Non-pigmented ciliary epithelial cell (primary cell): ENCODE results near the gene AMER2.

Experiments
- DNase-seq: peaks from one replicate; pipeline ENCODE4 v3.0.0-alpha.2; 2010; ENCODE audit warnings: low read depth

AMER2 gene

DNA sequence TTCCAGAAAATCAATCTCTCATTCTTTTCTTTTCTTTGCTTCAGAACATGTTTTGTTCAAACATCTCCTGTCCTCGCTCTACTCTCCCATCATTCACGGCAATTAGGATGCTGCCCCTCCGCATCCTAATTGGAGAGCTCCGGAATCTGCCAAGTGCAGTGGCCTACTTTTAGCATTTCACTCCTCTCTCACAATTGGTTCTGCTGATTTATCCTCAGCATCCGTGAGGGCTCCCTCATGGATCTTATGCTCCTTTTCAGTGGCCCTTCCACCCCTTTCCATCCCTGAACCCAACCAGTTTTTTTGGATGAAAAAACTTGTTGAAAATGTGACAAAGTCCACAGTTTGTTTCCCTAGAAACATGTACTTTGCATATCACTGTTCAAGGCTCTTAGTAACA lies 22.4 kb downstream of the AMER2 start:
- DNase-seq: no peak

DNA sequence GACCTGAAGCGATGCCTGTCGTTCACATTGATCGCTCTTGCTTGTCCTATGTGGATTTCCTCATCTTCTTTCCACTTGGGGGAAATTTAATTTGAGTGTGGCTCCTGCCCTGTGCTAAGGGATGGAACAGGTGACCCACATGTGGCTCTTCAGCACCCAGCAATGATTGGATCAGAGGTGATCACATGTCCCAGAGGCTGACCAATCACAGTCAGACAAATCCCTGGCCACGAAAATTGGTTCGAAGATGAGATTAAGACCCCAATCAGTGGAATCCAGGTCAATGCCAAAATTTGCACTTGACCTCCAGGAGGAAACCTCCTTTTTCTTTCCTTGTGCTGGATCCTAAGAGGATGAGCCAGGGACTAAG lies 23.7 kb downstream of the AMER2 start:
- no peak for DNase-seq

DNA sequence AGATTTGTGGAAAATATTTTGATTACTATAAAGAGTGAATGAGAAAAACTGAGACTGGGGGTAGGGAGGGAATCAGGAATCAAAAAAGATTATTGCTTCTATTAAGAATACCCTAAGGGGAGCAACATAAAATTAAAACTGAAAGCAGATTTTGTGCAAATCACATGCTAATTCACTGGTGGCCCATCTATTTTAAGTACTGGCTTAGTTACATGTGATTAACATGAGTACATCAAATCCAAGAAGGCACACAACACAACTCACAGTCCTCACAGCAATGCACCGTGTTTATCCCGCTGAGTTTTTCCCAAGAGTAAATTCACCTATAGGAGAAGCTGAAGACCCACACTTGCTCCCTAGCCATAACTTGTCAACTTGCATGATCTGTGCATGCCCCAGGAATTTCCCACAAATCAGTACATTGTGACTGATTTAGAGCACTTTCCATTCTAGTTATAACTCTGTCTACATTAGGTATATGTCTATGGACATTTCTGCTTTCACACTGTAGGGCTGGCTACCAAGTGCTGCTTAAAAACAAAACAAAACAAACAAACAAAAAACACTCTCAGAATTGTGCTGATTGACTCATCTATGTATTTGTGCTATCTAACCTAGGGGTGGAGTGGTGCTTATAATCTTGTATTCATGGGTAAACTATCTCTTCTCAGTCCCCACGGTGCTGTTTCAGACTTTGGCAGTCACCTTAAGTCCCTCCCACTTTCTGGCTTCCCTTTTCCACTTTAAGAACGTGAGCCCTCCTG lies 24.3 kb downstream of the AMER2 start:
- DNase-seq: no peak

DNA sequence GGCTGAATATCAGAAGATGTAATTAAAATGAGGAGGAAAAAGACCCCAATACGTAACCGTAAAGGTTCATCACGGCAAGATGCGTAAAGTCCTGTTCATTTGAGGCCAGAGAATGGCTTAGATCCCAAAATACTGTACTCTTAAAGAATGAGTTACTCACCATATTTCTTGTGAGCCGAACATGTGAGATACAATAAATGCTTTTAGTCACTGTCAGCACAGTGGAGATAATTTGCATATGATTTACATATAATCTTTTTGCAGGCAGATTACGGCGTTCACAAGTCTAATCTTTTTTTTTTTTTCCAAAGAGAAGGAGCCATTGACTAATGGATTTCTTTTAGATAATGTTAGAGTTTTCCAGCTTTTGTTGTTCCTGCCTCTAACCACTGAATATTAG lies 28.4 kb downstream of the AMER2 start:
- no peak for DNase-seq

DNA sequence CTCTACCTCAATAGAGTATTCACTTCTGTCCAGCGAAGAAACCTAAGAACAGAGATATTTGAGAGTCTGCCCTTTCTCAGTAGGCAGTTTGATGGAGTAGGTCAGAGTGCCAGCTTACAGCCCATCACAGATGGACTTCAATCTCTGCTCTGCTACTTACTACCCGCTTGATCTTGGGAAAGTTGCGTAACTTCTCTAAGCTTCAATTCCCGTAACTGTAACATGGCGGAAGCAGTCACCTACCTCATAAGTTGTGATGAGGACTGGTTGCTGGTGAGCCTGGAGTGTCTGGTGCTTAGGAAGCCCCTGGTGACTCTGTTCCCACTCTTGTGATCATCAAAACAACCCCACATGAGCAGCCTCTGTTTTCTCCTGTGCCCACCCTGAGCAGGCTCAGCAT lies 31.0 kb downstream of the AMER2 start:
- DNase-seq: no peak

DNA sequence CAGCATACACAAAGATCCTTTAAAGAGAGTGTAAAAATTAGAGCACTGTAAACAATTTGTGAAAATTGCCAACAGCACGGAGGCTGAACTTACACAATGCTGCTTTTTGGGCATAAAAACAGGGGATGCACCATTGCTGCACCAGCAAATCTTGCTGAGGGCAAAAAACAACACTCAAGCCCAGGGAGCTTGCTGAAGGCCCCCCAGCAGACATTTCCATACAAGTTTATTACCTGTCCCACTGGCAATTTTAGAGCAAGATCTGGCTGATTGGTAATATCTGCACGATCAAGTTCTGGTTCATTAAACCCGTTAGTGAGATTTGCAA lies 34.3 kb downstream of the AMER2 start:
- no peak for DNase-seq

DNA sequence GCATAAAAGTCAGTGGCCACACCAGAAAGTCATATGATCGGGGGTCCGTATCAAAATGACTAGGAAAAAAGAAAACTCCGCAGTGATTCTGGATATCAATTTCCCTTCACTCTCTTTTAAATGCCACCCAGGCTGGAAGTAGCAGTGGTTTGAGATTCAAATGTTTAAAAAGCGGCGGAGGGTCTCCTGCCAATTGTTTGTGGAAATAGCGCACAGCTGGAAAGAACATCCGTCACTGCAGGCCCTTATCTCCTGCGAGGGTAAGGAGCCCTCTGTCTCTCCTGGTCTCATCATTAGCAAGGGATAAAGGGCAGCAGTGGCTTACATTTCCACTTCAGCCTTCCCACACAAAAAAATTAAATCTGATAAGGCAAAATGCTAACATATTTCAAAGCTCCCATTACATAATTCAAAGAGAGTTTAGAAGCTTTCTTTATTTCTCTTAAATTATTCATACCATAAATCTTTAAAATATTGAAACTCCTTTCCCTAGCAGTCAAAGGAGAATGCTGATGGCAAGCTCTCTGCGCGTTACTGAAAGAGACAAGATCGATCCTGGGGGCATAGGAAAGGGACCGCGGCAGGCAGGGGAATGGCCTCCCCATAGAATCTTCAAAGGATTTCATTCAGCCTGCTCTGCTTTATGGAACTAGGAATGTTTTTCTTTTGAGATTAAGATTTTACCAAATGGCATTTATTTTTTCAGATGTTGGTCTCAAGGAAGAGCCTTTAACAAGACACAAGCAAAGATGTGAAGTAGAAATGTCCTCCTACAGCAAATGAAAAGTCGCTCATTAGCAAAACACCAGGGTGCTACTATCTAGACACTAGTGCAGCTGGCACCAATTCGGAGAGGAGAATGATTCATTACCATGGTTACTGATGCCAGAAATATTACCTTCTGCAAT lies 35.0 kb downstream of the AMER2 start:
- DNase-seq: no peak

DNA sequence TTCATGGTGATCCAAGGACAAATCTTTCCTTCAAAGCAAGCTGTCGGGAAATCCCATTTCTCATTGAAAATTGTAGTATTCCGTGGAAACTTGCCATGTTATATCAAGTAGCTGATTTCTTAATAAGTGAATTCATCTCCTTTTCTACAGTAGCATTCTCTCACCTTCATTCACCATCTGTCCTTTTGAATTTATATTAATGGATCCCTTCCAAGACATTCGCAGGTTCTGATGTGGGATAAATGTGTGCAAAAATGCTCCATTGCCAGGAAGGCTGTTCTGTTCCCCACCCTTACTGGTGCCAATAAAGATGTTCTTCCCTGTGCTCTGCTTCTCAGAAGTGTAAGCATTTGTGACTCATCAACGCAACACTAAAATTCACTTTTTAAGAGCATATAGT lies 36.2 kb downstream of the AMER2 start:
- no peak for DNase-seq

DNA sequence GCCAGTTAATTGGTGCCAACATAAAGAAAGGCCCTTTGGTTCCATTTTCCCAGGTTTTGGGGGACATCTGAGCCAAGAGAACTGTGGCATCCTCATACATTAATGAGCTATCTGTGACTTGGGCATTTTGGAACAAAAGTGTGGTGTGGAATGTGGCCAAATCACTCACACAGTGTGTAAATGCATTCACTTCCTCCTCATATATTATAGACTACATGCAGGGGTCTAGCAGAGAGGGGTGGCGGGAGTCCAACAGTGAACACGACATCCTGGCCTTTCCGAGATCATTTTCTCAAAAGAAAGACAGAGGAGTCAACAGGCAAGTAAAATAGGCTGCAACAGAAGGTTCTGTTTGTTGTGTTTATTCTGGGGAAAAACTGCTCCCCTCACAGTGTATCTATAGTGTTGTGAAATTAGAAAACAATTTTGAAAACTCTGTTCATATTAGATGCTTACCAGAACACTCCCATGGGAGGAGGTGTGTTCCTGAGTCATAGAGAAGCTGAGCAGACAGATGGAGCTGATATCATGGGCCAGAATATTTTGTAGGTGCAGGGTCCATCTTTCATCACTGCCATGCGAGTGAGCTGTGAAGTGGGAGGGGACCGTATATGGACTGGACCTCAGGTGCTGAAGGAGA lies 39.2 kb downstream of the AMER2 start:
- no peak for DNase-seq

DNA sequence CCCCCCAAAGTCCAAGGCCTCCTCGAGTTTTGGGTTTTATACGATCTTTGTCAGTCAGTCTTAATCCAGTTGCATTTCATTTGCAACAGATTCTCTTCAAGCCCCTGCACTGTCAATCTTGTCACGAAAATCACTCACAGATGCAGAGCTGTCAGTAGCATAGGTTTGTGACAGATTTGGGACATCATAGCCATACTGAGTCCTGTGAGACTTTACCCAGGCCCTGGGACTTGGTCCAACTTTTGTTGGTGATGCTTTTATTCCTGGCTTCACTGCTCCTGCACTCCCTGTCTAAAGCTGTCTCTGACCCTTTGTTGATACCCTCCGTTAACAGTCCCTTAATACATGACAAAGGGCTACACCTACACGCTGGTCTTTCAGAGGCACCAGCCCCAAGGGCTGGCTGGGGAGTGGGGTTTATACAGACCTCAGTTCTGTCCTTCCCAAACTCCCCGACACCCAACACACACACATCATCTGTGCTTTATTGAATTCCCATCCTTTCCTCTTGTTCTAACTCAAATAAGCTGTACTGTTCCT lies 40.1 kb downstream of the AMER2 start:
- no peak for DNase-seq

DNA sequence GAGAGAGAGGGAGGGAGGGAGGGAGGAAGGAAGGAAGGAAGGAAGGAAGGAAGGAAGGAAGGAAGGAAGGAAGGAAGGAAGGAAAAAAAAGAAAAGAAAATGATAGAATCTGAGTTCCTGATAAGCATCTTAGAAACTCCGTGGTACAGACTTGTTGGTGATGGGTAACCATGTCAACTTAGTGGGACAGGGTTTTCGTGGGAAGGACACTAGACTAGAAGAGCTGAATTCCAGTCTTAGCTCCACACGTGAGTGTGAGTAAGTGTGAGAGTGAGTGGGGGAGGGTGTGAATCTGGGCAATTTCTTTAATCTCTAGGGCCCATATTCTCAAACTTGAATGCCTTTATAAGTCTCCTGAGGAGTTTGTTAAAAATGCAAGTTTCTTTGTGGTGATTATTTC lies 41.1 kb downstream of the AMER2 start:
- no peak for DNase-seq

DNA sequence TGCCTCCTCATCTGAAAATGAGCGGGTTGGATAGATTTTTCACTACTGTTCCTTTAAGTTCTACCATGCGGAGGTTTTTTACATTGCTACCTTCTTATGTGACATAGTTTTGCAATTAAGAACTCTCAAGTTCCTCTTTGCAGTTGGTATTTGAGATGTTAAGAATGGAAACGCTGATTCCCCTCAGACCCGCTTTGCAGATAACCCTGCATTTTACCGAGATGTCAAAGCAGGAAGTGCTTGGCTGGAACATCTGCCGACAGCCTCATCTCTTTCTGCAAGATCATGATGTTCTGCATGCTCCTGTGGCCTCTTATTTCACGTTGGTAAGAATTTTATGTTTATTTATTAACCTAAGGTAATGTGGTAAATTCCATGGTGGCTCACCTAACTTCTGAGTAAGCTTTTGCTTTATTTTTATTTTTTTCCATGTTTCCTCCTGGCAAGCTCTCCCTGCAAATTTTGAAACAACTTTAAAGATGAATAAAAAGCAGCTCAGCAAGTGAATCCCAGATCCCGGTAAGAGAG lies 53.6 kb downstream of the AMER2 start:
- no peak for DNase-seq

DNA sequence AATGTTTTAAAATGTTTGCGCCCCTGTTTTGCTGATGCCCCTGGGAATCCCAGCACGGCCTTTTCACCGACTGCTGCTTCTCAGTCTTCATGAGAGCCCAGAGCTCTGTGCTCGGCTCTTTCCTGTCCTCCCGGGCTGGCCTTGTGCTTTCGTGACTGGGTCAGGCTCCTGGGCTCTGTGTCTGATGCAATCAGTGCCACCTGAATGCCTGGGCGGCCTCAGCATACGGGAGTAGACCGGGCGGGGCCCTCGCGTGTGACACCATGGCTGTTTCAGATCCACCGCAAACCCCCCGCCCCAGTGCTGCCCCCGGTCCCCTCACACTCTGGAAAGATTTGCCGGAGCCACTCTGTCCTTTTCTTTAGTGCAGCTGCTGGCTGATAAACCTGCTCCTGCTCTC lies 54.8 kb downstream of the AMER2 start:
- no peak for DNase-seq

DNA sequence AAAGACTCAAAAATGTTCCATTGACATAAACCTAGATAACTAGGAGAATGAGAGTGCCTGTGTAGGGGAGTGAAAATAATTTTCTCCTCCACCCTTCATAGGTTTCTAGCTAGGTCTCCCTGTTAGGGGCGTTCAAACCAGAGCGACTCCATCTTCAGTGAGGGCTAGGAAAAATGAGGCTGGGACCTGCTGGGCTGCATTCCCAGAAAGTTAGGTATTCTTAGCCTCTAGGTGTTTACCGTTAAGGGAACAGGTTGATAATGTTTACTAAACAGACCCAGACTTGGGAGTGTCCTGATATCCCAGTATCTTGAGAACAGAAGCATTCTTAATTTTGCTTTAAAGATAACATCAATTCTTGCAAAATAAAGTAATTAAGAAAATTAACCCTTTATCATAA lies 56.0 kb downstream of the AMER2 start:
- DNase-seq: no peak

DNA sequence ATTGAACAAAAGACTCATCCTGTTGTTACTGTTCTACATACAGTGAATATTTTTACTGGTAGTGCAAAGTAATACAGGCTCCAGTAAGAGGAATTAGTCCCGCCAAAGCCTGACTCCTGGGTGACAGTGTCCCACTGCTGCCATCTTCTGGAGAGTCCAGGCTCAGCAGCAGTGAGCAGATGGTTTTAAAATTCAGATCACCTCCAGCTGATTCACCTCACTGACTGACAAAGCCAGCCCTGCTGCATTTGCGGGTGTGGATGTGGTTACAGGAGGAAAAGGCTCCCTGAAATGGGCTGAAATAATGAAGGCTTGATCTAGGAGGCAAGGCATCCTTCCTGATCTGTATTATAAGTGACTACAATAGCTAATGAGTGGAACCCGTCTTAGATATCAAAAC lies 57.9 kb downstream of the AMER2 start:
- DNase-seq: peak; percentile 56

DNA sequence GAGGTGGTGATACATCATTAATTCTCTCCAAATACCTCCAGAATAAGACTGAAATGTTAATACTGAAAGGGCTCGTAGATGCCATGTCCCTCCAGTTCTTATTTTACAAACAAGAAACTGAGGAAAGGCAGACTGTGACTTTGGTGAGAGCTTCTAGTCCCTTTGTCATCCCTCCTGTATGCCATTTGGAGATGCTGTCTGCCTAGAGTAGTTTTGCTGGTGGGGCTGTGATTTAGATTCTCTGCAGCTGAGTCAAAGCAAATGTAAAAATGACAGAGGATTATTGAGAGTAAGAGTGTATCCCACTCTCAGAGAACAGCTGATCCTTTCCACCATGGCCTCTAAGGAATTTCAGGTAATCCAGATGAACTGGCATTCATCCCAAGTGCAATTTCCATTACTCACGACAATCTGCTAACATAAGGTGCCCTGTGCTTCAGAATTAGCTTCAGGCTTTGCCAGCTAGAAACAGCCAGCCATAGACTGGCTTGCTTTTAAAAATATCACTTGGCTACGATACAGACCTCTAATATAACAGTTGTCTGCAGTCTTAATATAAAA lies 59.3 kb downstream of the AMER2 start:
- no peak for DNase-seq
